MCF 10A (cell line): ENCODE data around the gene SFXN3. TPM values are rescaled to one million over a fixed set of nuclear protein-coding genes. Genes with fewer than 3 reads are reported as not detected.

Experiments
- BruUV-seq: library from RNA; stranded (reverse); fragments of 400-500 nt; replicated peaks from 2 replicates; lab custom pipeline; 2021; lab: Mats Ljungman, UMichigan
- CTCF ChIA-PET: fragments of 300-600 bp; sonication (Branson Sonifier 250); formaldehyde crosslinking; extraction: SDS; loops from one replicate; lab custom pipeline; 2021; ENCODE audit warnings: antibody characterized with exemption, inconsistent platforms; lab: Yijun Ruan, JAX
- POLR2A ChIA-PET: fragments of 300-600, 350-650 bp; sonication (Branson Sonifier 250); formaldehyde crosslinking; extraction: SDS; loops from one replicate; lab custom pipeline; 2020; ENCODE audit warnings: antibody characterized with exemption, inconsistent platforms; lab: Yijun Ruan, JAX
- DNase-seq: peaks from one replicate; pipeline ENCODE4 v3.0.0-alpha.2; 2018; ENCODE audit not compliant: unreplicated experiment
- H3K27ac Mint-ChIP-seq: one replicate; pipeline ENCODE4 v1.8.0; 2022; ENCODE audit warnings: mild to moderate bottlenecking, low read depth, mixed read lengths; ENCODE audit not compliant: unreplicated experiment
- H3K27me3 Mint-ChIP-seq: one replicate; pipeline ENCODE4 v1.8.0; 2022; ENCODE audit warnings: mixed read lengths; ENCODE audit not compliant: insufficient read depth, unreplicated experiment
- H3K36me3 Mint-ChIP-seq: one replicate; pipeline ENCODE4 v1.8.0; 2022; ENCODE audit warnings: mild to moderate bottlenecking, moderate library complexity, mixed read lengths; ENCODE audit not compliant: insufficient read depth, unreplicated experiment
- H3K4me1 Mint-ChIP-seq: one replicate; pipeline ENCODE4 v1.8.0; 2022; ENCODE audit warnings: mixed read lengths; ENCODE audit not compliant: insufficient read depth, unreplicated experiment
- H3K4me3 Mint-ChIP-seq: one replicate; pipeline ENCODE4 v1.8.0; 2022; ENCODE audit warnings: mild to moderate bottlenecking, moderate library complexity, mixed read lengths; ENCODE audit not compliant: unreplicated experiment
- H3K9me3 Mint-ChIP-seq: one replicate; pipeline ENCODE4 v1.8.0; 2022; ENCODE audit warnings: mixed read lengths; ENCODE audit not compliant: unreplicated experiment
- intact Hi-C: fragments of 100-400 bp; cut with micrococcal nuclease; formaldehyde crosslinking; loops from 2 replicates; pipeline ENCODE4 v1.14.1; 2022
- total RNA-seq: library from RNA; stranded (reverse); gene quantifications from 2 replicates; pipeline ENCODE4 v1.2.3, GENCODE V29; 2022
- TF ChIP-seq, protein P1 (sequence below): fragments of 200-600 bp; IDR thresholded peaks from one replicate; pipeline ENCODE4 v1.8.0; 2022; ENCODE audit warnings: antibody characterized with exemption, mild to moderate bottlenecking; ENCODE audit not compliant: unreplicated experiment

The SFXN3 gene
- total RNA-seq, 1 experiment from 2014 or later: 39.4 TPM

DNA sequence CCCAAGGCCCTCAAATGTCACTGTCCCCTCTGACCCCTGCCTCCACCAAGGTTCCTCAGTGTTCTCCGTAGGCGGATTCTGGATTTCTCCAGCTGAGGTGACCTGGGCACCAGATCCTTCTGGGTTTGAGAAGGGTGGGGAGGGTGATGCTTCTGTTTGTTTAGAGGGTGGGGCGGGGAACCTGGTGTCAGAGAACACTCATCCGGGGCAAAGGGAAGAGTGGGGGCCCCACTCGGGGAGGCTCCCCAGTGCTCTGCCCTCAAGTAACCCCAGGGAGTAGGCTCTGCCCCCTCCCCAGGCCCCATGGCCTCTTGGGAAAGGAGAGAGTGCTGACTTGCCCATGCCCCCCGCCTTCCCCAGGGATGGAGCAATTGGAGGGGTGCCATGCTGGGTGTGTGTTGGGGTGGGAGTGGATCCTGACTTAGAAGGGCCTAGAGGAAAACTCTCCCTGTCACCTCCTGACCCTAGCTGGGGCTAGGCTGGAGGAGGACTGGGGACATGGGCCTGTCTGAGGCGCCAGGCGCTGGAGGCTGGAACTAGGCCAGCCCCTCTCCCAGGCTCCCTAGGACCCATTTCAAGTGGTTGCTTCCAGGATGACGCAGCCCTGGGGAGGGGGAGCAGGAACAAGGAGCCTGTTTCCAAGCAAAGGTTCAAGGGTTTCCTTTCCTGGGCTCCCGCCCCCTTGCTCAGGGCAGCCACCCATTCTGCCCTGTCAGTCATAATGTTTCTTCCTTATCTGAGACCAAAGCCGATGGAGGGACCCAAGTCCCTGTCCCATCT lies 58.7 kb downstream of the SFXN3 start:
- Mint-ChIP-seq H3K36me3 (no peaks in the 10 kb centered on the region), H3K9me3 (no peaks in the 10 kb centered on the region), H3K4me3 (no peak overlapping the region), H3K27me3 (no peaks in the 10 kb centered on the region), H3K4me1 (peaks cover 9% of the 10 kb centered on the region), H3K27ac (no peak overlapping the region)
- TF ChIP-seq, protein P1, sequence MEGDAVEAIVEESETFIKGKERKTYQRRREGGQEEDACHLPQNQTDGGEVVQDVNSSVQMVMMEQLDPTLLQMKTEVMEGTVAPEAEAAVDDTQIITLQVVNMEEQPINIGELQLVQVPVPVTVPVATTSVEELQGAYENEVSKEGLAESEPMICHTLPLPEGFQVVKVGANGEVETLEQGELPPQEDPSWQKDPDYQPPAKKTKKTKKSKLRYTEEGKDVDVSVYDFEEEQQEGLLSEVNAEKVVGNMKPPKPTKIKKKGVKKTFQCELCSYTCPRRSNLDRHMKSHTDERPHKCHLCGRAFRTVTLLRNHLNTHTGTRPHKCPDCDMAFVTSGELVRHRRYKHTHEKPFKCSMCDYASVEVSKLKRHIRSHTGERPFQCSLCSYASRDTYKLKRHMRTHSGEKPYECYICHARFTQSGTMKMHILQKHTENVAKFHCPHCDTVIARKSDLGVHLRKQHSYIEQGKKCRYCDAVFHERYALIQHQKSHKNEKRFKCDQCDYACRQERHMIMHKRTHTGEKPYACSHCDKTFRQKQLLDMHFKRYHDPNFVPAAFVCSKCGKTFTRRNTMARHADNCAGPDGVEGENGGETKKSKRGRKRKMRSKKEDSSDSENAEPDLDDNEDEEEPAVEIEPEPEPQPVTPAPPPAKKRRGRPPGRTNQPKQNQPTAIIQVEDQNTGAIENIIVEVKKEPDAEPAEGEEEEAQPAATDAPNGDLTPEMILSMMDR: no peak
- CTCF ChIA-PET: interaction anchor here (1.4 to 14.1 kb wide), 3 partner anchors 17 to 52 kb away, joined by 4 to 419 read pairs (median 27); no protein-coding TSS in a partner anchor
- POLR2A ChIA-PET: no interaction called here
- no TSS peak for BruUV-seq
- DNase-seq: no peak
- intact Hi-C loops: no loop called here

DNA sequence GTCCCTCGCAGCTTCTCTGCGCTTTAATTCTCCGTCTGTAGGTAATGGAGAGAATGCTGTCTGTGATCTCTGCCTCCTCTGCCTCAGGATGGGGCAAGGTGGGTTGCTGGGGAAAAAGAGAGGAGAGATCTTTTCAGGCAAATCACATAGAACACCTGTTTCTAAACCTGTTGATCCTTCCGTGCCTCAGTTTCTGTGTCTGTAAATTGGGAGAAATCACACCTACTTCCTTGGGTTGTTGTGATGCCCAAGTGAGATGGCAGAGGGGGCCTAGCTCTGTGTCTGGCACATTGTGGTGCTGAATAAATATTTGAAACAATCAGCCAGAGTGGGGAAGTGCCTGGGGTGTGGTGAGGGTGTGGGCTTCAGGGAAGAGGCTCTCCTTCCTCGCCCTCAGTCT lies 59.6 kb downstream of the SFXN3 start:
- CTCF ChIA-PET: interaction anchor here (1.2 to 14.1 kb wide), 4 partner anchors 11 to 50 kb away, joined by 3 to 419 read pairs (median 8); no protein-coding TSS in a partner anchor
- intact Hi-C loops: no loop called here
- no TSS peak for BruUV-seq
- peaks cover 9% of the 10 kb centered on the region for H3K4me1 Mint-ChIP-seq
- no peaks in the 10 kb centered on the region for H3K9me3 Mint-ChIP-seq
- H3K27ac Mint-ChIP-seq: no peak overlapping the region
- POLR2A ChIA-PET: no interaction called here
- no peak overlapping the region for H3K4me3 Mint-ChIP-seq
- TF ChIP-seq, protein P1: no peak
- H3K27me3 Mint-ChIP-seq: no peaks in the 10 kb centered on the region
- no peaks in the 10 kb centered on the region for H3K36me3 Mint-ChIP-seq
- DNase-seq: no peak

Other genes starting within 250 kb of the SFXN3 start
- 27.0 and 30.6 TPM in 2 replicates for gene SLF2, start 118.3 kb upstream of the SFXN3 start, total RNA-seq
- 0.32 TPM in 1 of 2 replicates, not detected in the other for gene SEMA4G, start 61.7 kb upstream of the SFXN3 start, total RNA-seq
- 63.4 and 64.8 TPM in 2 replicates for gene MRPL43, start 43.7 kb upstream of the SFXN3 start, total RNA-seq
- gene TWNK, start 43.7 kb upstream of the SFXN3 start, total RNA-seq: 19.1 and 27.9 TPM in 2 replicates
- gene LZTS2, start 31.4 kb upstream of the SFXN3 start, total RNA-seq: 15.2 and 18.6 TPM in 2 replicates
- 0.27 and 0.58 TPM in 2 replicates for gene PDZD7, start 105 bp upstream of the SFXN3 start, total RNA-seq
- gene KAZALD1, start 30.8 kb downstream of the SFXN3 start, total RNA-seq: 2.4 and 6.7 TPM in 2 replicates
- gene TLX1, start 100.1 kb downstream of the SFXN3 start, total RNA-seq: not detected in 2 replicates
- gene LBX1, start 198.2 kb downstream of the SFXN3 start, total RNA-seq: not detected in 2 replicates